T follicular helper cell (primary cell): ENCODE measurements around the gene SNX27.
A peak's percentile ranks its signal among the peaks of the same experiment; 100 is the strongest.
"Not testable (repeated sequence)": the region's sequence is repeated elsewhere in the genome, so short reads cannot be mapped to it uniquely, and the experiment has no call there.

Source experiments
- DNase-seq: peaks from one replicate; pipeline ENCODE4 v3.0.0-alpha.2; 2020; ENCODE audit warnings: low read depth
- total RNA-seq, 2 experiments: gene quantifications; one replicate each; lab custom pipeline; 2026; lab: John Stamatoyannopoulos, UW

Gene SNX27
- total RNA-seq, result 61.8 to 77.3 reads per million in 2 experiments

DNA sequence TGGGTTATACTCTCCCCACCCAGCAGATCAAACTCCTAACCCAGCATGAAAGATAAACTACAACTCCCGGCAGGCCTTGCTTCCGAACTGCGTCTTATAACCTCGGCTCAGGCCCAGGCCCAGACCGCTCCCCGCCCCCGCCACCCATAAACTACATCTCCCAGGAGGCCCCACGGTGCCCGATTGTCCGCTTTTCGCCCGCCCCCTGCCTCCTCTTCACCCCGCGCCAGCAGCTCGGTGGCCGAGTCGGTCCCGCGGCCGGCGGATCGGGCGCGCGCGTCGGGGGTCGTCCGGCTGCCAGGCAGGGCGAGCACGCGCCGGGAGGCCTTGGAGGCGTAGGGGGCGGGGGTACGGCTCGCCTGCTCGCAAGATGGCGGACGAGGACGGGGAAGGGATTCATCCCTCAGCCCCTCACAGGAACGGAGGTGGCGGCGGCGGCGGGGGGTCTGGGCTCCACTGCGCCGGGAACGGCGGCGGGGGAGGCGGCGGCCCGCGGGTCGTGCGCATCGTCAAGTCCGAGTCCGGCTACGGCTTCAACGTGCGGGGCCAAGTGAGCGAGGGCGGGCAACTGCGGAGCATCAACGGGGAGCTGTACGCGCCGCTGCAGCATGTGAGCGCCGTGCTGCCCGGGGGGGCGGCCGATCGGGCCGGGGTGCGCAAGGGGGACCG, at the start of gene SNX27:
TSS of gene SNX27 (plus strand) at position 219 of the 669 bp plus-strand sequence. CDS start at position 371, 152 bp downstream.
- DNase-seq, result peak; percentile 86

DNA sequence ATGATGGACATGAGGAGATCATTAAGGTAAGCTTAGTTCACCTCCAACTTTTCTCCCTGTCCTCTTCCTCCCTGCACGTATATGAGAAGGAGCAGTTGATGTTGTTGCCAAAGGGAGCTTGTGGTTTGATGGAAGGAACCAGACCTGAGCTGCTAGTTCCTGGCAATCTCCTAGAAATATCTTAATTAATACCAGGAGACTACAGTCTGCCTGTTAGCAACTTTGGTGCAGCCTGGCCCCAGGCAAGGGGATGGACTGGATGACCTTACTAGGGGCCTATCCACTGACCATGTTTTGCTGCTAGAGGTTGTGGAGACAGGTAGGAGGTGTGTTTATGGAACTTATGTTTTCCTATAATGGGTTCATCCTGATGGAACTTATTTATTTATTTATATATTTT, 49.2 kb upstream of the SNX27 start:
- no peak for DNase-seq

GRCh38 chr1:151563376-151563775, 48.5 kb upstream of the SNX27 start:
- no peak for DNase-seq

DNA sequence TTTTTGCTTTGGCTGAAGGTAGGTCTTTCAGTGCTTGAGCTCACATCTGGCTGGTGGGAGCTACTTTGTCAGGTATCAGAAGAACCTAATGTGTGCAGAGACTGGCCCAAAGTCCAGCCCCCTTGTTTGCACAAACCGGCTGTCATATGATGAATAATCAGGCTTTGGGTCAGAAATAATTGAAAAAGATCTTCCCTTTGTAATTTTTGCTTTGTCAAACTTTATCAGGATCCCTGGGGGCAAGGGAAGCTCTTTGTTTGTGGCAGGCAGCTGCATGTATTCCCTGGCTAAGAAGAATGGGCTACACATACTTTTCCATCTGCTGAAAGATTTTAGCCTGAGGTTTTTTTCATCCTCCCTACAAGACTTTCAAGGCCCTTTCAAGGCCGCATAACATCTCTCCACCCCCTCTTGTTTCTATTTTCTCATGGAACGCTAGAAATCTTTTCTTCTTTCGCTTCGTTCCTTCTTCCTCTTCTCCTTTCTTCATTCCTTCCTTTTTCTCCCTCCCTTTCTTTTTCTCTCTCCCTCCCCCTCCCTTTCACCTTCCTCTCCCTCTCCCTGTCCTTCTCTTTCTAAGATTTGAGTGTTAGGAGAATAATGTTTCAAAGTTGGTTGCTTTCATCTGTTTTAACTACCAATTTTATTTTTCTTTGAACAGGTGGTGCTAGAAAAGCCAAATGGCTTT, 46.2 kb upstream of the SNX27 start:
- DNase-seq, result no peak

- peak; percentile 4 for DNase-seq
Observed at GRCh38 chr1:151568626-151569088, 43.2 kb upstream of the SNX27 start.

- no peak for DNase-seq
Observed at GRCh38 chr1:151570819-151571218, 41.0 kb upstream of the SNX27 start.

DNA sequence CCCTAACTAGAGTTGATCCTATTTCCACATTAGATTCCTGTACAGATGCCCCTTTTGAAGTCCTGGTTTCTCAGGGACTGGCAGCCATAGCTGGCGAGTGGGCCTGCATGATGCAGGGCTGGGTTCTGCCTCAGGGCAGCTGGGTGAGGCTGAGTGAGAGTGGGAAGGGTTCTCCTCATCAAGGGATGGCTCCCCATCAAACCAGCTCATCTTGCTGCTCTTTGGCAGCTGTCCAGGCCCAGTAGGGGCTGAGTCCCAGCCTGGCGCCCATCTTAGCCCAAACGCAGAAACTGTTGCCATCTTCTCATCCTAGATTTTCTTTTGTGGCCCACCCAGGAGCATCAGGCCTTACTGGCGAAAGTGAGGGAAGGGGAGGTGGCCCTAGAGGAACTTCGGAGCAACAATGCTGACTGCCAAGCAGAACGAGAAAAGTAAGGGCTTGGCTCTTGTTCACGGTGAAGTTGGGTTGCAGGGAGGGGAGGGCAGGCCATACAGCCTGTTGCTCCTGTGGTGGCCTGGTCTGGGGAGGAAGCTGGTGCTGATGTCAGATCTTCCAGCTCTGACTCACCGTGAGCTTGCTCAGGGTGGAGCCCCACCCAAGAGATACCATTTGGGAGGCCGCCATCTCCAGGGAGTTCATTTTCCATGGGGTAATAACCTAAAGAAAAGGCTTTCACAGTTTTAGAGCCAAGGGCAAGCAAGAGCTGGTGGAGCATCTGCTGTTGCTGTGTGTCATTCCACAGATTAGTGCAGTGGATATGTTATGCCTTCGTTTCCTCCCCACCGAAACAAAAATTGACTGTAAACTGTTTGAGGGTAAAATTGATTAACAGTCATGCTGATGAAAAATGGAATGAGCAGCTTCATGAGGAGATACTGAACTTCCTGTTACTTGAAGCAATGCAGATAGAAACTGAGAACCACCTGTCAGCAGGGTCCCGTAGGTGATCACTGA, 37.0 kb upstream of the SNX27 start:
- DNase-seq, result no peak

DNA sequence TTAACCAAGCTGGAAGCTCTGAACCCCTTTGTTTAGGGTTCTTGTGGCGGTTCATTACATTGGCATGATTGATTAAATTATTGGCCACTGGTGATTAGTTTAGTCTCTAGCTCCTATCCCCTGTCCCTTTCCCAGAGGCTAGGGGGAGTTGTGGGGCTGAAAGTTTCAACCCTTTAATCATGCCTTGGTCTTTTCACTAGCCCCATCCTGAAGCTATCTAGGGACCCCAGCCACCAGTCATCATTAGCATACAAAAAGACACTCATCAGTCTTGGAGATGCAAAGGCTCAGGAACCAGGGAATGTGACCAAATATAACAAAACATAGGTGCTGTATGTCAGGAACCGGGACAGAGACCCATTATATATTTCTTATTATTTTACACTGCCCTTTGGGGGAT, 34.7 kb upstream of the SNX27 start:
- DNase-seq, result no peak

GRCh38 chr1:151578941-151579340, 32.9 kb upstream of the SNX27 start:
- no peak for DNase-seq

GRCh38 chr1:151579436-151580225, 32.2 kb upstream of the SNX27 start:
- no peak for DNase-seq

DNA sequence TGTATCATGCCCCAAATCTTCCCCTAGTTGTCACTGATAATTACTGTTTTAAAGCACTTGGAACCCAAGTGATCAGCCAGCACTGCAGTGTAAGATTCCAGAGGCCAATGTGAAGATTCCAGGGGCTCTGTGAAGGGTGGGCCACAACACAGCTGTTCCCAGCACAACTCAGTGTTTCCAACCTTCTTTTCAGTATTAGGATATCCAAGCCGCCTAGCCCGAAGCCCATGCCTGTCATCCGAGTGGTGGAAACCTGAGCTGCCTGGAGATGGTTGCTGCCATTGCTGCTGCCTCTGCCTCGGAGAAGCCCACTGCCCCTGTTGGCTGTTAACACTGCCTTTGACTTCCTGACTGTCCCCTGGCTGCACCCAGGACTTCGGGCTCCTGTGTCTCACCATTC, 30.4 kb upstream of the SNX27 start:
- no peak for DNase-seq

GRCh38 chr1:151581921-151582320, 29.9 kb upstream of the SNX27 start:
- DNase-seq, result no peak

DNA sequence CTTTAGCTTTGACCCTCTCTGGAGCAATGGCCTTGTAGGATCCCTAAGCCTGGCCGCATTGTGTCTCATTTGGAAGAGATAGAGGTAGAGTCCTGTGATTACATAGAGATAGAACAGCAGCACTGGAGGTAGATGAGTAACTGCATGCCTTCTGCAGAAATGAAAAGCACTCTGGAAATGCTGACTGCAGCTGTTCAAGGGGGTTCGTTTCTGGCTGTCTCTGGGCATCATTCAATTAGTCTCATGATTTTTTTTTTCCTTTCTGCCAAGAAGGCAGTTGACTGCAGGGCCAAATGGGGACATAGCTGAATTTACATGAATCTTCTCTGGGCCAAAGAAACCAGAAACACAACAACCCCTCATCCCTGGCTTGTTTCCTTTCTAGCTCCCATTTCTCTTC, 28.1 kb upstream of the SNX27 start:
- no peak for DNase-seq

DNA sequence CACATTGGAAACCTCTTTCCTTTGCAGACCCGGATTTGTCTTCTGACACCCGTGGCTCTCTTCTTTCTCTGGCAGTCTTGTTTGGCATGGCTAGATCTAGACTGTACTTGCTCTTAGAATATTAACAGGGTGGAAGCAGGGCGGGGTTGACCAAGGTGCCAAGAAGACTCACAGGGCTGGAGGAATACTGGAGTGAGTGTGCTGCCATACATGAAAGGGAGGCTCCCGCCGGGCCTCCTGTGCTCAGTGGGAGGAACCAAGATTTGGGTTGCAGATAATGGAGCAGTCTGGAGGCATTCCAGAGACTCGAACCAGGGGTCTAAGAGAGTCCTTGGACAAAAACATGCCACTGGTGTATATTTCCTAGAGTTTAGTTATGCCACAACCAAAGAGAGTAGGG, 27.6 kb upstream of the SNX27 start:
- DNase-seq, result no peak

GRCh38 chr1:151584780-151585179, 27.1 kb upstream of the SNX27 start:
- no peak for DNase-seq

GRCh38 chr1:151585622-151586021, 26.2 kb upstream of the SNX27 start:
- no peak for DNase-seq

DNA sequence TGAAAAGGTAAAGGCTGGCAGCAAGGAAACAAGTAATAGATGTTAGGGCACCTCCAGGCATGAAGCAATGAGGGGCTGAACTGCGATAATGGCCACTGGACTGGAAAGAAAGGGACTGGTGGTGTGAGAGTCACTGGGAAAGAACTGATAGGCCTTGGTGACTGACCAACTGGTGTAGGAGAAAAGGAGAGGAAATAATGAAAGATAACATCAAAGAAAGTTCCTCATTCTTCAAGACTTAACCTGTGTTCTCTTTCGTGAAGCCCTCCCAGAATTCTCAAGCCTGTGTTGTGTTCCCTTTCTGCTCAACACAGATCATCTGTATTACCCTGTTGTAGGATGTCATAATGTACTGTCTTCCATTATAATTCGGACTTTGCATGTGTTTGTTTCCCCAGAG, 20.9 kb upstream of the SNX27 start:
- no peak for DNase-seq

DNA sequence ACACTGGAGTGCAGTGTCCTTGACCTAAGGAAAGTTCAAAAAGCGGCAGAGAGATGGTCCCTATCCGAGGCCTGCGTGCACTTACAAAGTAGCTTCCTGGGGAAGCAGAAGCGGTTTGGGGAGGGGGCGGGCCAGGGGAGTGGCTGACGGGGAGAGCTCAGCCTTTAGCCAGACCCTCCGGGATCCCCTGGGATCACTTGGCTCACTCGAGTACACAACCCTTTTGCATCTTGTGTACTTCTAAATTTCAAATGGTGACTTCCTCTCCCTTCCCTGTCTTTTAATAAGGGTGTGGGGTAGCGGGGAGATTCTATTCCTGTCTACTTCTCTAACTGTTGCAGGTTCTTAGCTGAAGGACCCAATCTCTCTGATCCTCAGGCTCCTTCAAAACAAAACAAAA, 18.1 kb upstream of the SNX27 start:
- no peak for DNase-seq

- peak; percentile 80 for DNase-seq
Observed at GRCh38 chr1:151594143-151594625, 17.7 kb upstream of the SNX27 start.

- no peak for DNase-seq
Observed at GRCh38 chr1:151596166-151596953, 15.5 kb upstream of the SNX27 start.

DNA sequence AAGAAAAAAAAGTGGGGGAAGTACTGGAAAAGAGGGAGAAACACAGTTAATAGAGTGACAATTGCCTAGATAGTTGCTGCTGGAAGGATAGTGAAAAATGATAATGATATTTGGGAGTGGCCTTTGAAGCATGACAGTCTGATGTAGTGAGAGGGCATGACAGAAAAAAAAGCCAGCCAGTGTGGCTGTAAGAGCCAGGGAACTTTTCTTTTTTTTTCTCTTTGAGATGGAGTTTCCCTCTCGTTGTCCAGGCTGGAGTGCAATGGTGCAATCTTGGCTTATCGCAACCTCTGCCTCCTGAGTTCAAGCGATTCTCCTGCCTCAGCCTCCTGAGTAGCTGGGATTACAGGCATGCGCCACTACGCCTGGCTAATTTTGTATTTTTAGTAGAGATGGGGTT, 9.3 kb upstream of the SNX27 start:
- DNase-seq, result not testable (repeated sequence)
